NB4 (cell line): ENCODE measurements around the gene LDAH.

ENCODE experiments used
- DNase-seq: peaks from one replicate; pipeline ENCODE4 v3.0.0; 2010; ENCODE audit warnings: low read depth
- H3K4me3 ChIP-seq: one replicate; pipeline ENCODE4 v1.5.1; 2011; ENCODE audit warnings: mild to moderate bottlenecking, low read depth, low read length, moderate library complexity
- CTCF ChIP-seq: IDR thresholded peaks from one replicate; pipeline ENCODE4 v1.5.1; 2012; ENCODE audit warnings: low read depth, low read length
- MAX ChIP-seq: IDR thresholded peaks from 2 replicates; pipeline ENCODE4 v1.6.1; 2011; ENCODE audit warnings: low read depth, low read length
- MYC ChIP-seq: IDR thresholded peaks from 2 replicates; pipeline ENCODE4 v1.6.1; 2011; ENCODE audit warnings: low read depth, low read length
- POLR2A ChIP-seq: IDR thresholded peaks from 2 replicates; pipeline ENCODE4 v1.6.1; 2011; ENCODE audit warnings: mild to moderate bottlenecking; ENCODE audit not compliant: insufficient read length; ENCODE audit errors: extremely low read depth

The LDAH gene

GRCh38 chr2:20666005-20666303 is 156.9 kb downstream of the LDAH start:
- DNase-seq = no peak
- TF ChIP-seq CTCF (no peak), POLR2A (no peak), MYC (no peak), MAX (no peak)
- no peak overlapping the region for H3K4me3 ChIP-seq

DNA sequence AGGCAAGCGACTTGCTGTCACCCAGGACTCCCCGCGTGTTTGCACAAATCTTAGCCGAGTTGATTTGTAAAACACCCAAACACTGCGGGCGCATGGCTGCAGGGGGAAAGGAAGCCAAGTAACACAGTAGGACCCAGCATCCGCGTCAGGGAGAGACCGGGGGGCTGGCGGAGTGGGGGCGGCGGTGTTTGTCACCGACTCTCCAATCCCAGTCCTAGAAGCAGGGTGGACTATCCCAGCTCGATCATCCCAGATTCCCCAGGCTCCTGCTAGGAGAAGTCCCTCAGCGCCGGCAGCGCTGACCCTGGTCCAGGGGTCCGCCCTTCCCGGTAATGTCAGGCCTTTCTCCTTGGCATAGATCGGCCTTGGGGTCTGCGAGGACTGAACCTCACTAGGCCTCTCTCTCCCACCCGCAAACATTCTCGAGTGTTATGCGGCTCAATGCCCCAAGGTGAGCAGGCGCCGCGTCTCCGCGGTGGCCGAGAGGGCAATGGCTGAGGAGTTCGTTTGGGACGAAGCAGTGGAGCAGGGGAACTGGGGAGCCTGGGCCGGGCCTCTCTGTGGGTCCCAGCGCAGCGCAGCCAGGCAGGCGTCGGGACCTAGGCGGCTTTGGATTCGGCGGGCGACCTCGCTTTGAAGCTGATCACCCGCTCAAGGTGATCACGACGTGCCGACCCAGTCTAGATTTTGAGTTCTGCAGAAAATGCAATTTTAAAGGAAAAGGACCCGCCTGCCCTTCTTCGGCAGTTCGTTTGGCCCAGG is 157.5 kb downstream of the LDAH start:
- H3K4me3 ChIP-seq = no peak overlapping the region
- DNase-seq = no peak
- TF ChIP-seq MYC (no peak), POLR2A (no peak), MAX (no peak), CTCF (no peak)

DNA sequence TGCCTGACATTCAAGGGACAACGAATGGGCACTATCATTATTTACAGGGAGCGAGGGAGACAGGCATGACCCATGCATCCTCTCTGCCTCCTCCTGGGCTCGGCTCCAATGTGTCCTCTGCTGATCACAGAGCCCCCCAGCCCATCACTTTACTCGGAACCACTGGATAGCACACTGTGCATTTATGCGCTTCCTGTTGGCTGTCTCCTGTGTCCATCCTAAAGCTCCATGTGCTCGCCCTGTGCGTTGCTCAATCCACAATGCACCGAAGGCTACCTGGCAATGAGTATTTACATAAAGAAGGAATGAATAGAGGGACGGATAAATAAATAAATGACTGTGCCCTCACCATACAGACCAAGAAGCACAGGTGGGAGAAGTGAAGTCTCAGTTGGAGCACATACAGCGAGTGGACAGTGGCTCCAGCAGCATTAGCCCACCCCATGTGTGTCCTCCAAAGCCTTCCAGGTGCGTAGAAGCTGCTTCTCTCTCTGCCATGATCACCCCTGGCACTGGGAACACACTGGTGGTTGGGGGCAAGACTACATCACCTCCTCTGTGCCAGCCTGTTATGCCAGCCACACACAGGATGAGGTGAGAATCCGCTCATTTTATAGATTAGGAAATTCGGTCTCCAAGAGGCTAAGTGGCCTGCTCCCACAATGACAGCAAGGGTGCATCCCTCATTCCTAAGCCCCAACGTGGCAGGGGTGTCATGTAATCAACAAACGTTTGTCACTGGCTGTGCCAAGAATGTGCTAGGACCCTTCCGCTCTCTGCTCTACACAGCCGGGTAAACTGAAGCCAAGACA is 158.3 kb downstream of the LDAH start:
- H3K4me3 ChIP-seq = no peak overlapping the region
- TF ChIP-seq MYC = no peak
- no peak for TF ChIP-seq MAX
- no peak for TF ChIP-seq CTCF
- TF ChIP-seq POLR2A = no peak
- no peak for DNase-seq

GRCh38 chr2:20664071-20664390 is 158.9 kb downstream of the LDAH start:
- no peak for DNase-seq
- no peak overlapping the region for H3K4me3 ChIP-seq
- no peak for TF ChIP-seq MYC
- no peak for TF ChIP-seq POLR2A
- no peak for TF ChIP-seq CTCF
- TF ChIP-seq MAX = no peak

DNA sequence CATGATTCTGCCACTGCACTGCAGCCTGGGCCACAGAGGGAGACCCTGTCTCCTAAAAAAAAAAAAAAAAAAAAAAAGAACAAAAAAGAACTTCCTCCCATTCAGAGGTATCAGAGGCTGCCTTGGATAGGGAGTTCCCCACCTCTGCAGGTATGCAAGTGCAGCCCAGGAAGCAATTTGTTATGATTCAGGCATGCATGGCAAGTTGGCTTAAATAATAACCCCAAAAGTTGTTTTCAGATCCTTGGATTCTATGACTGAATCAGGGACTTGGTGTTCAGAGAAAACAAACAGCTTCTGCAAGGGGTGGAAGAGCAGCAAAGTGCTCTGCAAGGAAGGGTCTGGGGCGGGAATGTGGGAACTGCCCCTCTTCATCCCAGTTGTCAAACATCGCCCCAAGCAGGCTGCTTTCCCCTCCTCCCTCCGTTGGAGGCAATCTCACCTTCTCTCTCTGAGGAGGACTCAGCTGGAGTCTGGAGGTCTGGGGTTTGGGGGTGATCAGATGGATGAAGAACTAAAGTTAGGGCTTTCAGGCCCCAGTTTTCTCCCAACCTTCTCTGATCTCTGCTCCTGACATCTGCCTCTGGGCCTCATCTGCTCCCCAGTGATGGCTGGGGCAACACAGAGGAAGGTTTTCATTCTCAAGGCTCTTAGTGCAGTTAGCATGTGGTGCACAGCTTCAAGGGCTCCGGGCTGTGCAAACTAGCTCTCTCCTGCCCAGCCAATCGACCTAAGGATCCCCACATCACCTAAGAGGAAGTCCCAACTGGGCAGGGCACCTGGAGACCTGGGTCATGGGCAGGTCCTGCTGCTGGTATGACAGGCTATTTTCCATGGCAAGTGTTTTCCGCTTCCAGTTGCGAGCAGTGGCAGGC is 159.5 kb downstream of the LDAH start:
- TF ChIP-seq CTCF (no peak), MAX (no peak), POLR2A (no peak), MYC (no peak)
- H3K4me3 ChIP-seq = no peak overlapping the region
- no peak for DNase-seq
